NCI-H2196 treated with DMSO at 0.1 percent for 48 hours (cell line): ENCODE data around the gene AMDHD1.
A peak's percentile ranks its signal among the peaks of the same experiment; 100 is the strongest.

ENCODE experiments used
- DNase-seq: peaks from one replicate; lab custom pipeline; 2025; ENCODE audit not compliant: unreplicated experiment; lab: John Stamatoyannopoulos, UW

Gene AMDHD1, protein sequence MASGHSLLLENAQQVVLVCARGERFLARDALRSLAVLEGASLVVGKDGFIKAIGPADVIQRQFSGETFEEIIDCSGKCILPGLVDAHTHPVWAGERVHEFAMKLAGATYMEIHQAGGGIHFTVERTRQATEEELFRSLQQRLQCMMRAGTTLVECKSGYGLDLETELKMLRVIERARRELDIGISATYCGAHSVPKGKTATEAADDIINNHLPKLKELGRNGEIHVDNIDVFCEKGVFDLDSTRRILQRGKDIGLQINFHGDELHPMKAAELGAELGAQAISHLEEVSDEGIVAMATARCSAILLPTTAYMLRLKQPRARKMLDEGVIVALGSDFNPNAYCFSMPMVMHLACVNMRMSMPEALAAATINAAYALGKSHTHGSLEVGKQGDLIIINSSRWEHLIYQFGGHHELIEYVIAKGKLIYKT

DNA sequence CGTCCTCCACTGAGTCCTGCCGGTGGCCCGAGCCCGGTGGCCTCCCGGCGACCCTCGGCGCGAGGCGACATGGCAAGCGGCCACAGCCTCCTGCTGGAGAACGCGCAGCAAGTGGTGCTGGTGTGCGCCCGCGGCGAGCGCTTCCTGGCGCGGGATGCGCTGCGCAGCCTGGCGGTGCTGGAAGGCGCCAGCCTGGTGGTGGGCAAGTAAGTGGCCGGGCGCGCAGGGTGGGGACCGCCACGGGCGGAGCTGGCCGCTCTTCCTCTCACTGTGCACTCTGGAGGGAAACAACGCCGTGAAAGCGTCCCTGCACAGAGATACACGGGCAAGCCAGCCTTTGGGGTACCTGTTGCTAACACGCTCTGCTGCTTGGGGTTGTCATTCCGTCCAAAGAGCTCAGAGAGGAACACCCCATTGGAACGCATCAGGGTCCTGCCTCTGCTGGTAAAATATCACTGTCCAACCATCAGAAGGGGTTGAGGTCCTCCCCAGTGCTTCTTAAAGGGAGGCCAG is at the start of gene AMDHD1:
Gene AMDHD1, plus strand, starts transcription at position 2 of the 513 bp plus-strand sequence. Its CDS starts 68 bp downstream, at position 70.
- no peak for DNase-seq

DNA sequence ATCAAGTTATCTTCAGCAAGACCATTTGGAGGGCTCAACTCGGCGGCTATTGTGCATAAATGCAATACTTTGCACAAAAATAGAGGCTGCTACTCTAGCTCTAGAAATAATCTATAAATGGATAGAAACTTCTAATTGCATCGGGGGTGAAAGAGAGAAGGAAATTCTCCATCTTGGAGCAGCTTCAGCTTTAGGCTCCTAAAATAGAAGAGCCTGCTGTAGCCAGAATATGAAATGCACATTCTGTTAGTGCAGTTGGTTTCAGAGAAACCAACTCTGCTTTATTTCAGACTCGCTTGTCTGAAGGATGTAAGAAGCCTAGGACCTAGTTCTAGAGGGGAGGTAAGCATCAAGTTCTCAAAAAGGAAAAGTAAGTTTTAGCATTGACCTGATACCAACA is 46.3 kb upstream of the AMDHD1 start:
- DNase-seq, result no peak

GRCh38 chr12:95898081-95898480 is 45.0 kb upstream of the AMDHD1 start:
- no peak for DNase-seq

DNA sequence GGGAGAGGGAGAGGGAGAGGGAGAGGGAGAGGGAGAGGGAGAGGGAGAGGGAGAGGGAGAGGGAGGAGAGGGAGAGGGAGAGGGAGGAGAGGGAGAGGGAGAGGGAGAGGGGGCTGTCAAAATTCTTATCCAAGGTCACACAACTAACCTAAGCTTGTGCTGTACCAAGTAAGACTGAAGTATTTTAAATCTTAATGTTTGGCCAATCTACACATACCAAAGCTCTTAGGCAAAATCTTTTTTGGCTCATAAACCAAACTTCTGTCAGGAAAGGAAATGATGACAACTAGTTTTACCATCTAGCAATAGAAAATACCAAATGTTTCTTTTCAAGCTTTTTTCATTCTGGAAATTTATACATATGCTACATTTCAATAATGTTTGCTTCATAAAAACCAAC is 34.6 kb upstream of the AMDHD1 start:
- DNase-seq, result no peak

DNA sequence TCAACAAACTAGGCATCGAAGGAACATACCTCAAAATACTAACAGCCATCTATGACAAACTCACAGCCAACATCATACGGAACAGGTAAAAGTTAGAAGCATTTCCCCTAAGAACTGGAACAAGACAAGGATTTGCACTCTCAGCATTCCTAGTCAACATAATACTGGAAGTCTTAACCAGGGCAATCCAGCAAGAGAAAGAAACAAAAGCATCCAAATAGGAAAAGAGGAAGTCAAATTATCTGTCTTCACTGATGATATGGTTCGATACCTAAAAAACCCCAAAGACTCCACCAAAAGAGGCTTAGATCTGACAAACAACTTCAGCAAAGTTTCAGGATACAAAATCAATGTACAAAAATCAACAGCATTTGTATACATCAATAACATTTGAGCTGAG is 33.3 kb upstream of the AMDHD1 start:
- no peak for DNase-seq

DNA sequence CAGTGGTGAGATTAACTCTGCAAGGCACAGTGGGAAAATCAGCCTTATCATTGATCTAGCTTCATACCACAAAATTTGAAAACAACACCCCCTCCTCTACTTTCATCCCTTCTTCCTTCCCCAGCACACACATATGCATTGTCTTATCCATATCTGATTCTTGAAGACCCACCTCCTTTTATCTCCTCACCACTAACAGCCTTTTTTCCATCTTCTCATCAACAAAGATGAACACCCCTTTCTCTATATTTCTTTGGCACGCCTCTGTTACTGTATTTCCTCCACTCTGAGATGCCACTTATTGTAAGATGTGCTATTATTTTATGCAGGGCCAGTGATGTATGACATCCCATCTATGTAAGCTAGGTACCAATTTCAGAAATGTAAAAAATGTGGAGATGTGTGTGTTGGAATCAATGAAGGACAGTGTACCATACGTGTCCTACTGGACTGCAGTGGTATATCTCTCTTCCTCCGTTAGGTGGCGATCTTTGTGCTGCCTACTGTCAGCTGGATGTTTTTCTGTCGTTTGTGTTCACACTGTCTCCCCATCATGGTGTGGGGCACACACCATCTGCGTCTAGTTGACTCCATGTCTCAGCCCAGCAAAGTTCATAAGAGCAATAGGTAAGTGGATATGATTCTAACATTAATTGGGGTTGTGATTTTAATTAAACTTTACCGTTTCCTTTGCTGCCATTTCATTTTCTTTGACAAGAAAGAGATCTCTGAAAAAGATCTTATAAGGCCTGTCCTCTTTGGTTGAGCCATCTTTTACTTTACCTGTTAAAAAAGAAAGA is 24.7 kb upstream of the AMDHD1 start:
- peak; percentile 18 for DNase-seq

DNA sequence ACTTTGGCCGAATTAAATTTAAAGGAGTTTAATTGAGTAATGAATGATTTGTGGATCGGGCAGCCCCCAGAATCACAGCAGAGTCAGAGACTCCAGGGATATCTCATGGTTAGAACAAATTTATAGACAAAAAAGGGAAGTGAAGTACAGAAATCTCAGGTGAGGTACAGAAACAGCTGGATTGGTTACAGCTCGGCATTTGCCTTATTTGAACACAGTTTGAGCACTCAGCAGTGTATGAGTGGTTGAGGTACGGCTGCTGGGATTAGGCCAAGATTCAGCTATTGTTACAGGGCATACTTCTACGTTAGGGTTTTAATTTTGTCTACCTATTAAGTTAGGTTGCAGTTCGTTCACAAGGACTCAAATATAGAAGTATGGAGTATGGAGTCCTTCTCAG is 24.0 kb upstream of the AMDHD1 start:
- DNase-seq, result no peak

- no peak for DNase-seq
These were observed 20.9 kb upstream of the AMDHD1 start for GRCh38 chr12:95922231-95922630.

DNA sequence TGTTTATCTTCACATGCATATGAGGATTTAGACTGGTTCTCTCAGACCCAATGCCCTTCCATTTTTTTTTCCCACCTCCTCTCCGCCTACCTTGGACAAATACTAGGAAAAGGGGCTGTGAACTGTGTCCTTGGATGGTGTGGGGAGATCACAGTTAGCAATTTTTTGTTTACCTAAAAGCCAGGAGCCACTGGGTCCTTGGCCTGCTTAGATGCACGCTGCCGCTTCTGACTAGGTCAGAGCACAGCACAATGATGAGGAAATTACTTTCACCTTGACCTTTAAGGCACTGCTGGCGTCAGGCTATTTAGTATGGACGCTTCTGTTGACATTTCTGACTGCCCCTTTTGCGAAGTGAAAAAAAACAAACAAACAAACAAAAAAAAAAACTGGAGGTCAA is 2.6 kb upstream of the AMDHD1 start:
- DNase-seq, result no peak

GRCh38 chr12:95942101-95942523 is 1.0 kb upstream of the AMDHD1 start:
- DNase-seq, result peak; percentile 45

DNA sequence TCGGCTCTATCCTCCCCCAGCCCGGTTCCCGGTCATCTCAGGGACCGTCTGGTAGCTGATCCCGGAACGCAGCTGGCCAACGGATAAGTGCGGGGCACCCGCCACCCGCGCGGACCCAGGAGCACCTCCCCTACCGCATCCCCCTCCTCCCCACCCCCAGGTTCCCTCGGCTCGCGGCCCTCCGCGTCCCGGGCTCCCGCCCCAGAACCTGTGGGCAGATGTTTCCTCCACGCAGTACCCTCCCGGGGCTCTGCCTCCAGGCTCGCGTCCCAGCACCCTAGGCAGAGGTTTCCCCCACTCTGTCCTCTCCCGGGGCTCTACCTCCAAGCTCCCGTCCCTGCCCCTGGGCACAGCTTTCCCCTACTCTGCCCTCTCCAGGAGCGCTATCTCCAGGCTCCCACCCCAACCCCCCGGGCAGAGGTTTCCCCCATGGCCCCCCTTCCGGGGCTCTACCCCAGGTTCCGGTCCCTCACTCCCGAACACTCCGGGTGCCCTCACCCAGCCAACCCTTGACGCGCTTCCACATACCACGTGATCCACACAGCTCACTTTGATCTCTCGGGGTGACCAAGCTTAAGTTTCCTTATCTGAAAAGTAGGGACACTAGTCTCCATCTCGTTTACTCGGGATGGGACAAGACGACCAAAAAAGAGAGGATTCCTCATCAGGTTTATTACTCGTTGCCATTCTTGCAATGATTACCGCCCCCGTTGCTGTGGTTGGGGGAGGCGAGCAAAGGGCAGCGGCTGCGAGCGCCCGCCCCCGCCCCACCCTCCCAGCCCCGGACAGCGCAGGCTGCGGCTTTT is 404 bp upstream of the AMDHD1 start, which contains the start of gene CCDC38:
Gene CCDC38, minus strand, starts transcription at position 91 of the 806 bp plus-strand sequence. CDS start 6,105 bp downstream, outside the sequence.
- DNase-seq, result peak; percentile 73

- DNase-seq, result no peak
These were observed 1.1 kb downstream of the AMDHD1 start for GRCh38 chr12:95944108-95944704.

DNA sequence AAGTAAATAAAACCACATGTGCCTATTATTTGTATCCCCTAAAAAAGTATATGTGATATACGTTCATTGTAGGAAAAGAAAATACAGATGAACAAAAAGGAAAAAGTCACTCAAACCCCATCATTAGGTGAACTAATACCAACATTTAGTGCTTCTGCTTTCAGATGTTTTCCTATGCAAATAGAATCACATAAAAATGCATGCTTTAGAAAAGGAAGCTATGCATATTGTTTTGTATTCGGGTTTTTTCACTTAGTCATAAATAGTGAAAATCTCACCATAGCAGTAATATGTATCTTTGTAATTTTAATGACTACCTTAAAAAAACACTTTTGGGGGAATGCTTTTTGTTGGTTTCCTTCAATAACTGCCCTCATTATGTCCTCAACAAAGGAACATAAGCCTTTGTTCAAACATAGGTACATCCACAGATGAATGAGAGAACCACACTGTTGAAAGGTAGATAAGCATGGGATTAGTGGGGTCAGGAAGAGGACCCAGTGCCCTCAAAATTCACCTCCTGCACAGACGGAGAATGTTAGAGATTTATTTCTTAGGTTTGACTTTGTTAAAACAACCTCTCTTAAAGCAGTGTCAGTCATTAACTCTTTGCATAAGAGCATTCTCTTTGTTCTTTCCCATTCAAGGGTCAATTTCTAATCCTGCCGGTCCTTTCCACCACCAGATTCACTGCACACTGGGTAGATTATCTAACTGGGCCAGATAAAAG is 6.5 kb downstream of the AMDHD1 start:
- no peak for DNase-seq

GRCh38 chr12:95951515-95951914 is 8.4 kb downstream of the AMDHD1 start:
- no peak for DNase-seq

DNA sequence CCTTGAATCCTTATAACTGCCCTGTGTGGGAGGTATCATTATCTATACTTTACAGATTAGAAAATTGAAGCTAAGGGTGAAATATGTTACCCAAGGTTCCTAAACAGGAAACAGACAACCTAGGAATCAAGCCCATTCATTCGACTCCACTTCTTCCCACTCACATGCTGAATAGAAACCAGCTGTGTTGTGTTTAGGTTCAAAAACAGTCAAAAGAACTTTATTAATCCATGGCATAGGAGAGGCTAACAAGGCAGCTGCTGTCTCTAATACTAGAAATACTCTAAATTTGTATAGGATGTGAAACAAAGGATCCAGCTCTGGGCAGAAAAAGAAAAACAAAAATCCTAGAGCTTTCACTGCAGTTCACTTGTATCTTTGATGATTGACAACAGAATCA is 9.9 kb downstream of the AMDHD1 start:
- DNase-seq, result no peak

DNA sequence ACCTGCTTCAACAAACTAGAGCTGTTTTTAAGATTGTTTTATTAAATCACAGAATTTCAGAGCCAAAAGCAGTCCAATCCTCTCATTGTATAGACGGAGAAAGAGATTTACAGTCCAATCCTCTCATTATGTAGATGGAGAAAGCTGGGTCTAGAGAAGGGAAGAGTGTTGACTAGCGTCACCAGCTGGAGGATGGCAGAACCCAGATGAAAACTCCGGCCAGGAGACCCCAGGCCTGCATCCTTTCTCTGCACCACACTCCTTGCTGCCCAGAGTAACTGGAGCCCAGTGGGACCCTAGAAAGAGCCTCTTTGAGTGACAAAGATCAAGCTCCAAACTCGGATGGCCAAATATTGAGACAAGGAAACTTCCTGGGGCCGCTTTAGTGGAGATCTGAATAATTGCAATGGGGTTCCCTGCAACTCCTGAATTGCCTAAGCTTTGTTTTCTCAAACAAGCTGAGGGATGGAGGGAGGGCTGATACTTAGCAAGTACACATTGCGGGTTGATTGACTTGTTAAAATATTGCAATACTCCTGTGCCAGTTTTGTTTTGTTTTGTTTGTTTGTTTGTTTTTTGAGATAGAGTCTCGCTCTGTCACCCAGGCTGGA is 12.5 kb downstream of the AMDHD1 start:
- DNase-seq, result no peak

- DNase-seq, result no peak
These were observed 13.5 kb downstream of the AMDHD1 start for GRCh38 chr12:95956557-95957145.

DNA sequence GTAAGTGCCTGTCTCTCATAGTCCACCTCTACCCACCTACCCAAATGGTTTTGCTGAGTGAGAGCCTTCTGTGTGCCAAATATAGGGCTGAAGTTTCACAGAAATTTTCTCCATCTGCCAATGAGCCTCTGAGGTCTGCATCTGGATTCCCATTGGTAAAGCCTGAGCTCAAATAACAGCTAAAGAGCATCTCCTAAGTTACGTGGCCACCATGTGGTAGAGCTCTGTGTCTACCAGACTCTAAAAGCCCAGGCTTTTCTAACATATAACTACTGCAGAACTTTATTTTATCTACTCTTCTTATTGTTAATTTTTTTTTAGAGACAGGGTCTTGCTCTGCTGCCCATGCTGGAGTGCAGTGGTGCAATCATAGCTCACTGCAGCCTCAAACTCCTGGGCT is 16.0 kb downstream of the AMDHD1 start:
- DNase-seq, result no peak

DNA sequence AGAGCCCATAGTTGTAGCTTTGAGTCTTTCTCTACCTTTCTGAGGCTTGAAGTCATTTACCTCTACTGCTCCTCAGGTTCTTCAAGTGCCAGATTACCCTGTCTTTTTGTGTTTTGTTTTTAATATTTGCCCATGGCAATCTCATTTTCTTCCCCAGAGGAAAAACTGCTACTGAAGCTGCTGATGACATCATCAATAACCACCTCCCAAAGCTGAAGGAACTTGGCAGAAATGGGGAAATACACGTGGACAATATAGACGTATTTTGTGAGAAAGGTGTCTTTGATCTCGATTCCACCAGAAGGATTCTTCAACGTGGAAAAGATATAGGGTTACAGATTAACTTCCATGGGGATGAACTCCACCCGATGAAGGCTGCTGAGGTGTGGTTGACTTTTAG is 17.1 kb downstream of the AMDHD1 start:
- DNase-seq, result no peak
